Retinal pigment epithelial cell (primary cell): ENCODE results near the gene NUP188.

Experiments
- DNase-seq: peaks from one replicate; pipeline ENCODE4 v3.0.0-alpha.2; 2010; ENCODE audit warnings: low read depth
- H3K4me3 ChIP-seq: 2 replicates; pipeline ENCODE4 v1.5.1; 2011; ENCODE audit warnings: mild to moderate bottlenecking, low read length, control low read depth, moderate library complexity
- TF ChIP-seq, protein P1 (sequence below): conservative IDR thresholded peaks from 2 replicates; pipeline ENCODE4 v1.5.1; 2011; ENCODE audit warnings: low read depth, low read length, control low read depth, inconsistent platforms

The NUP188 gene

DNA sequence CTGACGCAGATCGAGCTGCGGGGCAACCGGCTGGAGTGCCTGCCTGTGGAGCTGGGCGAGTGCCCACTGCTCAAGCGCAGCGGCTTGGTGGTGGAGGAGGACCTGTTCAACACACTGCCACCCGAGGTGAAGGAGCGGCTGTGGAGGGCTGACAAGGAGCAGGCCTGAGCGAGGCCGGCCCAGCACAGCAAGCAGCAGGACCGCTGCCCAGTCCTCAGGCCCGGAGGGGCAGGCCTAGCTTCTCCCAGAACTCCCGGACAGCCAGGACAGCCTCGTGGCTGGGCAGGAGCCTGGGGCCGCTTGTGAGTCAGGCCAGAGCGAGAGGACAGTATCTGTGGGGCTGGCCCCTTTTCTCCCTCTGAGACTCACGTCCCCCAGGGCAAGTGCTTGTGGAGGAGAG is 31.3 kb upstream of the NUP188 start:
- TF ChIP-seq, protein P1, sequence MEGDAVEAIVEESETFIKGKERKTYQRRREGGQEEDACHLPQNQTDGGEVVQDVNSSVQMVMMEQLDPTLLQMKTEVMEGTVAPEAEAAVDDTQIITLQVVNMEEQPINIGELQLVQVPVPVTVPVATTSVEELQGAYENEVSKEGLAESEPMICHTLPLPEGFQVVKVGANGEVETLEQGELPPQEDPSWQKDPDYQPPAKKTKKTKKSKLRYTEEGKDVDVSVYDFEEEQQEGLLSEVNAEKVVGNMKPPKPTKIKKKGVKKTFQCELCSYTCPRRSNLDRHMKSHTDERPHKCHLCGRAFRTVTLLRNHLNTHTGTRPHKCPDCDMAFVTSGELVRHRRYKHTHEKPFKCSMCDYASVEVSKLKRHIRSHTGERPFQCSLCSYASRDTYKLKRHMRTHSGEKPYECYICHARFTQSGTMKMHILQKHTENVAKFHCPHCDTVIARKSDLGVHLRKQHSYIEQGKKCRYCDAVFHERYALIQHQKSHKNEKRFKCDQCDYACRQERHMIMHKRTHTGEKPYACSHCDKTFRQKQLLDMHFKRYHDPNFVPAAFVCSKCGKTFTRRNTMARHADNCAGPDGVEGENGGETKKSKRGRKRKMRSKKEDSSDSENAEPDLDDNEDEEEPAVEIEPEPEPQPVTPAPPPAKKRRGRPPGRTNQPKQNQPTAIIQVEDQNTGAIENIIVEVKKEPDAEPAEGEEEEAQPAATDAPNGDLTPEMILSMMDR: no peak
- DNase-seq: no peak
- H3K4me3 ChIP-seq: no peak overlapping the region

DNA sequence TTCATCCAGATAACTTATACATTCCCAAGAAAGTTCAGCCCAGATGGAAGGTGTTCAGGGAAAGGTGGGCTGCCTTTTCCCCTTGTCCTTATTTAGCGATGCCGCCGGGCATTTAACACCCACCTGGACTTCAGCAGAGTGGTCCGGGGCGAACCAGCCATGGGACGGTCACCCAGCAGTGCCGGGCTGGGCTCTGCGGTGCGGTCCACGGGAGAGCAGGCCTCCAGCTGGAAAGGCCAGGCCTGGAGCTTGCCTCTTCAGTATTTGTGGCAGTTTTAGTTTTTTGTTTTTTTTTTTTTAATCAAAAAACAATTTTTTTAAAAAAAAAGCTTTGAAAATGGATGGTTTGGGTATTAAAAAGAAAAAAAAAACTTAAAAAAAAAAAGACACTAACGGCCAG is 30.8 kb upstream of the NUP188 start:
- no peak for DNase-seq
- TF ChIP-seq, protein P1: no peak
- no peak overlapping the region for H3K4me3 ChIP-seq

DNA sequence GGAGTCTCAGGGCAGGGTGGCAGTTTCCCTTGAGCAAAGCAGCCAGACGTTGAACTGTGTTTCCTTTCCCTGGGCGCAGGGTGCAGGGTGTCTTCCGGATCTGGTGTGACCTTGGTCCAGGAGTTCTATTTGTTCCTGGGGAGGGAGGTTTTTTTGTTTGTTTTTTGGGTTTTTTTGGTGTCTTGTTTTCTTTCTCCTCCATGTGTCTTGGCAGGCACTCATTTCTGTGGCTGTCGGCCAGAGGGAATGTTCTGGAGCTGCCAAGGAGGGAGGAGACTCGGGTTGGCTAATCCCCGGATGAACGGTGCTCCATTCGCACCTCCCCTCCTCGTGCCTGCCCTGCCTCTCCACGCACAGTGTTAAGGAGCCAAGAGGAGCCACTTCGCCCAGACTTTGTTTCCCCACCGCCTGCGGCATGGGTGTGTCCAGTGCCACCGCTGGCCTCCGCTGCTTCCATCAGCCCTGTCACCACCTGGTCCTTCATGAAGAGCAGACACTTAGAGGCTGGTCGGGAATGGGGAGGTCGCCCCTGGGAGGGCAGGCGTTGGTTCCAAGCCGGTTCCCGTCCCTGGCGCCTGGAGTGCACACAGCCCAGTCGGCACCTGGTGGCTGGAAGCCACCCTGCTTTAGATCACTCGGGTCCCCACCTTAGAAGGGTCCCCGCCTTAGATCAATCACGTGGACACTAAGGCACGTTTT is 30.2 kb upstream of the NUP188 start:
- TF ChIP-seq, protein P1: no peak
- DNase-seq: no peak
- no peak overlapping the region for H3K4me3 ChIP-seq

DNA sequence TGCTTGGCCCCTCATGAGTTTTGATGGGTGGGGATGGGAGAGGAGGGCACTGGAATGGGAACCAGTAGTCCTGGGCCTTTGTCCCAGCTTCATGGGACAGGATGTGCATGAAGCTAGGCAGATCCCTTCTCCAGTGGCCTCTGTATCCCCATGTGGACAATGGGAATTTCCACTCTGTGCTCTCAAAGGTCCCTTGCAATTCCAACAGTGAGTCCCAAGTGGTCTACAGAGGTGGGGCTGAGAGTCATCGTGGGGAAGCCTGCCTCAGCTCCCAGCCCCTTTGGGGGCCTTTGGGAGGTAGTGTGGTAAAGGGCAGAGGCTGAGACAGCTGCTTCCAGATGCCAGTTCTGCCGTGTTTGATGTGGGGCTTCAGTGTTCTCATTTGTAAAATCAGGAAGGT is 28.6 kb upstream of the NUP188 start:
- no peak for DNase-seq
- TF ChIP-seq, protein P1: no peak
- no peak overlapping the region for H3K4me3 ChIP-seq

DNA sequence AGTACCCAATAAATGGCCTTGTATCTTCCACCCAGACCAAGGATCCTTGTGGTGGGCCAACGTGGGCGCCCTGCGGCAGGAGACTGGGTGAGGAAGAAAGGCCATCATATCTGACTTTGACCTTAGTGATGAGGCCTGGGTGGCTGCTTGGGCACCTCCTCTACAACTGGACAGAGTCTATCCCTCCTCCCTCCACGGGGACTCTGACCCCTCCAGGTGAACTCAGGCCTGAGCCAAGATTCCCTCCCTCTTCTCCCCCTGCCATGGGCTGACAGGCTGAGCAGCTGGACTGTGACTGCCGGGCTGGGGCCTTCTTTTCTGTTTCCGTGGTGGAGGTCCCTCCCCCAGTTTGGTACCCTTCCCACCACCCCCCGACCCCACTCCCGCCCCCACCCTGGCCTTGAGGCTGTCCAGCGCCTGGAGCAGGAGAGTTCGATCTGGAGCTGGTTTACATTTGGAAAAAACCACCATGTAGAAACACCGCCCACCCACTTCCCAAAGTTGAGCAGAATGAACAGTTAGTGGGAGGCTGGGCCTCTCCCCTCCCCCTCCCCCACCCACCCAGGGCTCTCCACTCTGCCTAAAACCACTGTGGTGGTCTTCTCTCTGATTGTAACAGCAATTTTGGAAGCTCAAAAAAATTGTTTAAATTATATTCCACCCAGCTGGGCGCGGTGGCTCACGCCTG is 28.0 kb upstream of the NUP188 start:
- DNase-seq: no peak
- H3K4me3 ChIP-seq: no peak overlapping the region
- TF ChIP-seq, protein P1: no peak

DNA sequence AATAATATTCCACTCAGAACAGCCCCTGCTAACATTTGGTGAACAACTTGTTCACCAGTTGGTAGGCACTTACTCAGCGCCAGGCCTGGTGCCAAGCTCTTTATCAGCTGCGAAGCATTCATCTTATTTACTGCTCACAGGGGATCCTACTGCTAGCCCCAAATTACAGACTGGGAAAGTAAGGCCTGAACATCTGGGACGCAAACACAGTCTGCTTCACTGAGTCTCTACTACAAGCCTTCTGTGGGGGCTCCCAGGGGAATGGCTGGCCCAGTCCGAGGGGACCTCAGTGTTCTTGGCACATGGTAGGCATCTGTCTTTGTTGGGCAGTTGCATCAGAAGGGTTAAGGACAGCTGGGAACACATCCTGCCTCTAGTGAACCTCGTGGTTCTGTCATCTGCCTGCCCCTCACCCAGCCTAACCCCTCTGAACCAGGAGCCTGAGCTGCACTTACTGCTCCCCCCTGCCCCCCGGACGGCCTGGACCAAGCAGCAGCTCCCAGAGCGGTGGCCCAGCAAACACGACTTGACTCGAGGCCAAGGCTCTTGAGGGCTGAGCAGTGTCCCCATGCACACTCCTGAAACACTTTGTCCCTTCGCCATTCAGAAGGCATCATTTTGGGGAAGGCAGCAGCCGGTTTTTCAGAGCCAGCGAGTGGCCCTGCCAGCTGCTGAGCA is 27.0 kb upstream of the NUP188 start, which contains the start of gene PHYHD1:
TSS of gene PHYHD1 (plus strand) at position 602 of the 678 bp plus-strand sequence. CDS start 1,342 bp downstream, outside the sequence.
- no peak for DNase-seq
- TF ChIP-seq, protein P1: no peak
- H3K4me3 ChIP-seq: peak within 1 kb of the TSS; percentile 51
